ENCODE results near the gene GPBAR1. TPM values are rescaled to one million over a fixed set of nuclear protein-coding genes. Genes with fewer than 3 reads are reported as not detected.

GPBAR1 gene
- total RNA-seq, 1 experiment from 2014 or later, result 0.82 TPM

- no peaks in the 10 kb centered on the region for H3K9me3 ChIP-seq (ENCODE audit: low read length)
- peaks cover 59% of the 10 kb centered on the region for H3K36me3 ChIP-seq (ENCODE audit: insufficient read depth, low read length)
- H3K27ac ChIP-seq (ENCODE audit: low read length), result peak overlapping the region; percentile 99
- peaks cover 81% of the 10 kb centered on the region for H3K4me1 ChIP-seq (ENCODE audit: low read length)
- H3K9ac ChIP-seq (ENCODE audit: low read length), result peak overlapping the region; percentile 100
- H4K20me1 ChIP-seq (ENCODE audit: insufficient read depth, low read depth, low read length), result peaks cover 71% of the 10 kb centered on the region
- peaks cover 82% of the 10 kb centered on the region for H3K79me2 ChIP-seq (ENCODE audit: low read length)
- no peaks in the 10 kb centered on the region for H3K9me2 ChIP-seq (replicated peaks; ENCODE audit: insufficient read depth, low read length)
- H3K27me3 ChIP-seq (ENCODE audit: low read length), result no peaks in the 10 kb centered on the region
- H3K4me2 ChIP-seq (ENCODE audit: low read depth, low read length, poor library complexity, severe bottlenecking), result peak overlapping the region; percentile 100
- peak overlapping the region; percentile 96 for H3K4me3 ChIP-seq (ENCODE audit: low read length)
- H2AFZ ChIP-seq (ENCODE audit: low read length), result no peak overlapping the region
- peak; percentile 54 for DNase-seq
Measured at GRCh38 chr2:218221000-218221399, 39.8 kb upstream of the GPBAR1 start.

GRCh38 chr2:218223046-218223445 is 37.8 kb upstream of the GPBAR1 start:
- Histone ChIP-seq H3K27ac (ENCODE audit: low read length) (peak overlapping the region; percentile 99), H3K9me3 (ENCODE audit: low read length) (no peaks in the 10 kb centered on the region), H3K79me2 (ENCODE audit: low read length) (peaks cover 87% of the 10 kb centered on the region), H3K27me3 (ENCODE audit: low read length) (no peaks in the 10 kb centered on the region), H3K4me1 (ENCODE audit: low read length) (peaks cover 87% of the 10 kb centered on the region), H3K4me2 (ENCODE audit: low read depth, low read length, poor library complexity, severe bottlenecking) (no peak overlapping the region), H3K9me2 (replicated peaks; ENCODE audit: insufficient read depth, low read length) (no peaks in the 10 kb centered on the region), H4K20me1 (ENCODE audit: insufficient read depth, low read depth, low read length) (peaks cover 79% of the 10 kb centered on the region), H3K4me3 (ENCODE audit: low read length) (no peak overlapping the region), H3K36me3 (ENCODE audit: insufficient read depth, low read length) (peaks cover 71% of the 10 kb centered on the region), H3K9ac (ENCODE audit: low read length) (no peak overlapping the region), H2AFZ (ENCODE audit: low read length) (no peak overlapping the region)
- no peak for DNase-seq

DNA sequence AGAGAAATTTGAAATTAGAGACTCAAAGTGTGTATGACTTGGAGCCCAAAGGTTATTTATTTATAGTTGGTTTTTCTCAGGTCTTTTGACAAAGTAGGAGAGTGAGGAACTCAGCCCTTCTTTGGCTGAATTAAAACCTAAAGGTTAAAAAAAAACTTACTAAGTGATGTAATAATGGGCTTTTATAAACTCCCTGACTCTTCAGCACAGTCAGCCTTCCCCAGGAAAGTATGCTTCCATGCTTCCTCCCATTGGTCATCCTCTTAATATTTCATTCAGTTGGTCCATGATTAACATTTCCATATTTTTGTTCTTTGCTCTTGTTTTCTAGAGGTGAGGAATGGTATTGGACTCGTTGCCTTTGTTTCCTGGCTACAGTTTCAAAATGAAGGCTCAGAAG is 36.6 kb upstream of the GPBAR1 start:
- peaks cover 88% of the 10 kb centered on the region for H3K4me1 ChIP-seq (ENCODE audit: low read length)
- peaks cover 81% of the 10 kb centered on the region for H3K36me3 ChIP-seq (ENCODE audit: insufficient read depth, low read length)
- H2AFZ ChIP-seq (ENCODE audit: low read length), result no peak overlapping the region
- DNase-seq, result no peak
- H3K9me2 ChIP-seq (replicated peaks; ENCODE audit: insufficient read depth, low read length), result no peaks in the 10 kb centered on the region
- H4K20me1 ChIP-seq (ENCODE audit: insufficient read depth, low read depth, low read length), result peaks cover 87% of the 10 kb centered on the region
- H3K27me3 ChIP-seq (ENCODE audit: low read length), result no peaks in the 10 kb centered on the region
- H3K27ac ChIP-seq (ENCODE audit: low read length), result 0 out of 2 replicates have a peak overlapping the region, but pooled peaks have one; percentile 7
- no peak overlapping the region for H3K9ac ChIP-seq (ENCODE audit: low read length)
- no peak overlapping the region for H3K4me3 ChIP-seq (ENCODE audit: low read length)
- no peaks in the 10 kb centered on the region for H3K9me3 ChIP-seq (ENCODE audit: low read length)
- H3K4me2 ChIP-seq (ENCODE audit: low read depth, low read length, poor library complexity, severe bottlenecking), result no peak overlapping the region
- H3K79me2 ChIP-seq (ENCODE audit: low read length), result peaks cover 92% of the 10 kb centered on the region

- no peaks in the 10 kb centered on the region for H3K27me3 ChIP-seq (ENCODE audit: low read length)
- H3K4me3 ChIP-seq (ENCODE audit: low read length), result no peak overlapping the region
Measured at GRCh38 chr2:218226903-218227302, 33.9 kb upstream of the GPBAR1 start.

DNA sequence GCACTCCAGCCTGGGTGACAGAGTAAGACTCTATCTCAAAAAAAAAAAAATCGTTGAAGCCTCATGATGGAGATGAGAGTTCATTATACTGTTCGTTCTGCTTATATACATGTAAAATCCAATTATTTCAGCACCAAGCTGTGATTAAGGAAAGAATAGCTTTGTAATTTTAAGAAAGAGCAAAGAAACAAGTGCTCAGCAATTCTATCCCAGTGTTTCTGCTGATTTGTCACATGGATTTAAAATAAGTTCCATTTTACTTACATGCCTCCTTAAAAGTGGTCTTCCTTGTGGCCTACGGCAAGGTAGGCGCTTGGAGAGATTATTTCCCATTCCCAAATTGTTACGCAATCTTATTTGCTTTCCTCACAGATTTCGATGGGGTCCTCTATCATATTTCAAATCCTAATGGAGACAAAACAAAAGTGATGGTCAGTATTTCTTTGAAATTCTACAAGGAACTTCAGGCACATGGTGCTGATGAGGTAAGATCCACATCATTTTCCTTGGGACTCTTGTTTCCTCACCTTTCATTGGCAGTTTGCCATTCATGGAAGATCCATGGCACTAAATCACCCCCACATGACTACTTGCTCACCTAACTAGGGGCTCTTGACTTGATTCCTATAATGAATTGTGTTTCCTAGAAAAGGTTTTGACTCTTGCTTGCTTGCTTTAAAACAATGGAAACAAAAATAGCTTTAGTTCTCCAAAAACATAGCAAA is 32.3 kb upstream of the GPBAR1 start:
- Histone ChIP-seq H3K9me3 (ENCODE audit: low read length) (no peaks in the 10 kb centered on the region), H3K79me2 (ENCODE audit: low read length) (peaks cover 75% of the 10 kb centered on the region), H2AFZ (ENCODE audit: low read length) (no peak overlapping the region), H3K9ac (ENCODE audit: low read length) (0 out of 2 replicates have a peak overlapping the region, but pooled peaks have one; percentile 1), H3K4me2 (ENCODE audit: low read depth, low read length, poor library complexity, severe bottlenecking) (peak overlapping the region; percentile 27), H3K27ac (ENCODE audit: low read length) (peak overlapping the region; percentile 73), H4K20me1 (ENCODE audit: insufficient read depth, low read depth, low read length) (peaks cover 58% of the 10 kb centered on the region), H3K36me3 (ENCODE audit: insufficient read depth, low read length) (peaks cover 80% of the 10 kb centered on the region), H3K9me2 (replicated peaks; ENCODE audit: insufficient read depth, low read length) (no peaks in the 10 kb centered on the region), H3K4me3 (ENCODE audit: low read length) (no peak overlapping the region), H3K27me3 (ENCODE audit: low read length) (no peaks in the 10 kb centered on the region), H3K4me1 (ENCODE audit: low read length) (peaks cover 56% of the 10 kb centered on the region)
- DNase-seq, result no peak

More at GRCh38 chr2:218226903-218227302, 33.9 kb upstream of the GPBAR1 start:
- H2AFZ ChIP-seq (ENCODE audit: low read length), result no peak overlapping the region
- peaks cover 86% of the 10 kb centered on the region for H3K36me3 ChIP-seq (ENCODE audit: insufficient read depth, low read length)
- no peak overlapping the region for H3K9ac ChIP-seq (ENCODE audit: low read length)
- H3K4me2 ChIP-seq (ENCODE audit: low read depth, low read length, poor library complexity, severe bottlenecking), result no peak overlapping the region
- H3K27ac ChIP-seq (ENCODE audit: low read length), result no peak overlapping the region
- H3K9me3 ChIP-seq (ENCODE audit: low read length), result no peaks in the 10 kb centered on the region
- H4K20me1 ChIP-seq (ENCODE audit: insufficient read depth, low read depth, low read length), result peaks cover 74% of the 10 kb centered on the region
- peaks cover 72% of the 10 kb centered on the region for H3K4me1 ChIP-seq (ENCODE audit: low read length)
- H3K79me2 ChIP-seq (ENCODE audit: low read length), result peaks cover 88% of the 10 kb centered on the region
- DNase-seq, result no peak
- H3K9me2 ChIP-seq (replicated peaks; ENCODE audit: insufficient read depth, low read length), result no peaks in the 10 kb centered on the region

- Histone ChIP-seq H3K9me2 (replicated peaks; ENCODE audit: insufficient read depth, low read length) (no peaks in the 10 kb centered on the region), H3K9me3 (ENCODE audit: low read length) (no peaks in the 10 kb centered on the region), H3K79me2 (ENCODE audit: low read length) (peaks cover 72% of the 10 kb centered on the region), H3K4me1 (ENCODE audit: low read length) (peaks cover 49% of the 10 kb centered on the region), H3K36me3 (ENCODE audit: insufficient read depth, low read length) (peaks cover 79% of the 10 kb centered on the region), H3K9ac (ENCODE audit: low read length) (no peak overlapping the region), H3K4me2 (ENCODE audit: low read depth, low read length, poor library complexity, severe bottlenecking) (peak overlapping the region; percentile 14), H3K27ac (ENCODE audit: low read length) (peak overlapping the region; percentile 73), H3K27me3 (ENCODE audit: low read length) (no peaks in the 10 kb centered on the region), H4K20me1 (ENCODE audit: insufficient read depth, low read depth, low read length) (peaks cover 51% of the 10 kb centered on the region), H2AFZ (ENCODE audit: low read length) (no peak overlapping the region), H3K4me3 (ENCODE audit: low read length) (no peak overlapping the region)
- DNase-seq, result peak; percentile 69
Measured at GRCh38 chr2:218229239-218229638, 31.6 kb upstream of the GPBAR1 start.

DNA sequence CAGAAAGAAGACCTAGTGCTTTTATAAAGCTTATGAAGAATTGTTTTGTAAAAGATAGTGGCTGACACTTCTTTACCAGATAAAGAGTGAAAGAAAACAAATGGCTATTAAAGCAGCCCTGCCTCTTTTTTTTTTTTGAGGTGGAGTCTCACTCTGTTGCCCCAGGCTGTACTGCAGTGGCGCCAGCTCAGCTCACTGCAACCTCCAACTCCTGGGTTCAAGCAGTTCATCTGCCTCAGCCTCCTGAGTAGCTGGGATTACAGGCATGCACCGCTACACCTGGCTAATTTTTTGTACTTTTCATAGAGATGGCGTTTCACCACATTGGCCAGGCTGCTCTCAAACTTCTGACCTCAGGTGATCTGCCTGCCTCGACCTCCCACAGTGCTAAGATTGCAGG is 31.0 kb upstream of the GPBAR1 start:
- no peak overlapping the region for H3K4me3 ChIP-seq (ENCODE audit: low read length)
- peak overlapping the region; percentile 73 for H3K27ac ChIP-seq (ENCODE audit: low read length)
- H3K9ac ChIP-seq (ENCODE audit: low read length), result no peak overlapping the region
- no peaks in the 10 kb centered on the region for H3K9me3 ChIP-seq (ENCODE audit: low read length)
- no peak overlapping the region for H2AFZ ChIP-seq (ENCODE audit: low read length)
- peaks cover 51% of the 10 kb centered on the region for H4K20me1 ChIP-seq (ENCODE audit: insufficient read depth, low read depth, low read length)
- no peak overlapping the region for H3K4me2 ChIP-seq (ENCODE audit: low read depth, low read length, poor library complexity, severe bottlenecking)
- peaks cover 47% of the 10 kb centered on the region for H3K4me1 ChIP-seq (ENCODE audit: low read length)
- peaks cover 79% of the 10 kb centered on the region for H3K36me3 ChIP-seq (ENCODE audit: insufficient read depth, low read length)
- no peak for DNase-seq
- H3K27me3 ChIP-seq (ENCODE audit: low read length), result no peaks in the 10 kb centered on the region
- H3K9me2 ChIP-seq (replicated peaks; ENCODE audit: insufficient read depth, low read length), result no peaks in the 10 kb centered on the region
- peaks cover 72% of the 10 kb centered on the region for H3K79me2 ChIP-seq (ENCODE audit: low read length)

GRCh38 chr2:218230882-218231281 is 29.9 kb upstream of the GPBAR1 start:
- no peaks in the 10 kb centered on the region for H3K9me3 ChIP-seq (ENCODE audit: low read length)
- H3K79me2 ChIP-seq (ENCODE audit: low read length), result peaks cover 66% of the 10 kb centered on the region
- H2AFZ ChIP-seq (ENCODE audit: low read length), result no peak overlapping the region
- no peak overlapping the region for H3K4me3 ChIP-seq (ENCODE audit: low read length)
- no peaks in the 10 kb centered on the region for H3K9me2 ChIP-seq (replicated peaks; ENCODE audit: insufficient read depth, low read length)
- H3K4me2 ChIP-seq (ENCODE audit: low read depth, low read length, poor library complexity, severe bottlenecking), result no peak overlapping the region
- no peak overlapping the region for H3K9ac ChIP-seq (ENCODE audit: low read length)
- peaks cover 79% of the 10 kb centered on the region for H3K36me3 ChIP-seq (ENCODE audit: insufficient read depth, low read length)
- DNase-seq, result peak; percentile 67
- H3K4me1 ChIP-seq (ENCODE audit: low read length), result peaks cover 37% of the 10 kb centered on the region
- H4K20me1 ChIP-seq (ENCODE audit: insufficient read depth, low read depth, low read length), result peaks cover 41% of the 10 kb centered on the region
- H3K27ac ChIP-seq (ENCODE audit: low read length), result no peak overlapping the region
- H3K27me3 ChIP-seq (ENCODE audit: low read length), result no peaks in the 10 kb centered on the region
